ENCODE results near the gene HBA1.
"Not testable (repeated sequence)": the region's sequence is repeated elsewhere in the genome, so short reads cannot be mapped to it uniquely, and the experiment has no call there.

HBA1 gene

DNA sequence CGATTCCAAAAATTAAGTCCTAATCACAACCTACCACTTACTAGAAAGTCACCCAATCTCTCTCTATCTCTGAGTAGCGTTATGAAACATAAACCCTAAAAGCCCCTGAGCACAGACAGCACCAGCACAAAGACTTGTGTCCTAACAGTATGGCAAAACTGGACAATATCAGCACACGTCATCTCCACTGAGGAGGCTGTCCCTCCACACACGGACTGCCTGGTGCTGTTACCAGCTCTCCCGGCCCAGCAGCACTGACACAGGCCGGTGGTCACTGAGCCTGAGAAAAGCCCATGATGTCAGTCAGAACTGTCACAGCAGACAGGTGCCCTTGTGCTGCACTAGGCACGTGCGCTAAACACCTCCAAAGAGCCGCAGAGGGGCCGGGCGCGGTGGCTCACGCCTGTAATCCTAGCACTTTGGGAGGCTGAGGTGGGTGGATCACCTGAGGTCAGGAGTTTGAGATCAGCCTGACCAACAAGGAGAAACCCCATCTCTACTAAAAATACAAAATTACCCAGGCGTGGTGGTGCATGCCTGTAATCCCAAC lies 35.2 kb downstream of the HBA1 start:
- not testable (repeated sequence) for DNase-seq

DNA sequence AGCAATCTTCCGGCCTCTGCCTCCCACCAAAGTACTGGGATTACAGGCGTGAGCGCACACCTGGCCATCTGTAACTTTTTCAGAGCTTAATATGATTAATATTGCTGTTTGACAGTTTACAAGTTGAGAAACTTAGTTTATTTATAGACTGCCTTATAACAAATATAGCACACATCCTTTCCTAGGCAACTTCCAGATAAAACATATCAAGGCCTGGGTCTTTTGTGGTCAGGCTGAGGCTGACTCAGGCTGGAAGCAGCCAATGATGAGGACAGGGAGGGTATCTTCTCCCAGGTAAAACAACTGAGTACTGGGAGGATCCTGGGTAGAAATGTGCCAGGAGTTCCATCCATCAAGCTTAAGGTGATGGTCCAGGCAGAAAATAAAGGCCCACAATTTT lies 36.5 kb downstream of the HBA1 start:
- no peak for DNase-seq

DNA sequence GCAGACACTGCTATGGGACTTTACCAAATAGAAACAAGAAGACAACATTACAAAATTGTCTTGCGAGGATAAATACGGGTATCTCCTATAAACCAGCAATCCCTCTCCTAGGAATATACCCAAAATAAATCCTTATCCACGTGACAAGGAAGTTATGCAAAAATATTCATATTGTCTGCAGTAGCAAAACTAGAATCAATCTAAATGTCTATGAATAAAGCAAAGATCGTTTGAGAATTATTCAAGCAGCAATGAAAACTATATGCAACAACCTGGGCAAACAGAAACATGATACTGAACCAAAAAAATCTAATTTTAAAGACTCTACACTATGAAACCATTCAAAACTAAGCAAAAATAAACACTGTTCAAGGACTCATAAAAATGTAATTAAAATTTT lies 43.5 kb downstream of the HBA1 start:
- no peak for DNase-seq

Data from DMS153 (cell line).